ENCODE data around the gene AVP. TPM values are rescaled to one million over a fixed set of nuclear protein-coding genes. Genes with fewer than 3 reads are reported as not detected.

AVP gene
- total RNA-seq, 4 donors from 2014 or later, result not detected

- TF ChIP-seq CTCF (IDR thresholded peaks at IDR 0.05), result no peak
- ATAC-seq (ENCODE audit: low FRiP score) (no peak), DNase-seq (ENCODE audit: low spot score) (no peak)
These were observed 31.8 kb upstream of the AVP start for GRCh38 chr20:3116341-3116740.

- ATAC-seq (ENCODE audit: low FRiP score) (peak; percentile 22), DNase-seq (ENCODE audit: low spot score) (no peak)
- no peak for TF ChIP-seq CTCF (IDR thresholded peaks at IDR 0.05)
These were observed 30.9 kb upstream of the AVP start for GRCh38 chr20:3115190-3116107.

- TF ChIP-seq CTCF (IDR thresholded peaks at IDR 0.05), result no peak
- DNase-seq (ENCODE audit: low spot score), result no peak
- no peak for ATAC-seq (ENCODE audit: low FRiP score)
These were observed 27.5 kb upstream of the AVP start for GRCh38 chr20:3111995-3112394.

GRCh38 chr20:3111507-3111906, 27.0 kb upstream of the AVP start:
- TF ChIP-seq CTCF (IDR thresholded peaks at IDR 0.05), result no peak
- DNase-seq (ENCODE audit: low spot score), result no peak
- no peak for ATAC-seq (ENCODE audit: low FRiP score)

- TF ChIP-seq CTCF (IDR thresholded peaks at IDR 0.05), result no peak
- peak; percentile 22 for ATAC-seq (ENCODE audit: low FRiP score)
- no peak for DNase-seq (ENCODE audit: low spot score)
These were observed 25.1 kb upstream of the AVP start for GRCh38 chr20:3109350-3110302.

- TF ChIP-seq CTCF (IDR thresholded peaks at IDR 0.05), result no peak
- ATAC-seq (ENCODE audit: low FRiP score) (no peak), DNase-seq (ENCODE audit: low spot score) (no peak)
These were observed 23.0 kb upstream of the AVP start for GRCh38 chr20:3107464-3108025.

Data from omental fat pad (tissue), 4 donors.